Upper lobe of left lung (tissue), 6 donors: ENCODE measurements around the gene LTO1. TPM values are rescaled to one million over a fixed set of nuclear protein-coding genes. Genes with fewer than 3 reads are reported as not detected.
"Not testable (repeated sequence)": the region's sequence is repeated elsewhere in the genome, so short reads cannot be mapped to it uniquely, and the experiment has no call there.

Source experiments
- ATAC-seq, 2 donors: fragments of 200-7000 bp; cut with Tn5 transposase; one replicate each; pipeline ENCODE4 v1.9.1; 2022; ENCODE audit warnings: mild to moderate bottlenecking in 2 of 2, moderate library complexity in 2 of 2; ENCODE audit not compliant: low FRiP score in 2 of 2
- DNase-seq, 2 donors: peaks; one replicate each; pipeline ENCODE4 v3.0.0-alpha.2; 2019 to 2020
- H3K27ac ChIP-seq, 4 donors: fragments of 200-600 bp; sonication (generic); one replicate each; pipeline ENCODE4 v1.5.1; 2016 to 2019
- H3K27me3 ChIP-seq, 4 donors: fragments of 200-600 bp; sonication (generic); one replicate each; pipeline ENCODE4 v1.5.1; 2017 to 2019
- H3K36me3 ChIP-seq, 4 donors: fragments of 200-600 bp; sonication (generic); one replicate each; pipeline ENCODE4 v1.5.1; 2016 to 2019
- H3K4me1 ChIP-seq, 4 donors: fragments of 200-600 bp; sonication (generic); one replicate each; pipeline ENCODE4 v1.5.1; 2018 to 2019
- H3K4me3 ChIP-seq, 4 donors: fragments of 200-600 bp; sonication (generic); one replicate each; pipeline ENCODE4 v1.5.1; 2017 to 2019; ENCODE audit warnings: mild to moderate bottlenecking in 2 of 4, moderate library complexity in 1 of 4
- H3K9me3 ChIP-seq, 4 donors: fragments of 200-600 bp; sonication (generic); one replicate each; pipeline ENCODE4 v1.5.1; 2018 to 2019
- CTCF ChIP-seq, 6 experiments: fragments of 450-650 bp in 4 of 6; fragments of 200-600 bp in 2 of 6; sonication (generic) in 2 of 6; IDR thresholded peaks; one replicate each; pipeline ENCODE4 v1.5.1; 2016 to 2019; ENCODE audit warnings: antibody characterized with exemption in 6 of 6
- EP300 ChIP-seq, 4 donors: sonication (generic); formaldehyde crosslinking; IDR thresholded peaks; one replicate each; pipeline ENCODE4 v1.5.1; 2017; ENCODE audit warnings: antibody characterized with exemption in 4 of 4, control low read depth in 2 of 4
- POLR2A ChIP-seq, 4 donors: fragments of 450-650 bp; IDR thresholded peaks; one replicate each; pipeline ENCODE4 v1.5.1; 2016 to 2017; ENCODE audit warnings: antibody characterized with exemption in 4 of 4, mild to moderate bottlenecking in 2 of 4
- POLR2AphosphoS5 ChIP-seq, 2 donors: sonication (generic); formaldehyde crosslinking; IDR thresholded peaks; one replicate each; pipeline ENCODE4 v1.5.1; 2017; ENCODE audit warnings: antibody characterized with exemption in 2 of 2
- WGBS, 2 donors: methylation state at CpG; one replicate each; pipeline ENCODE4 v1.1.5; 2017 to 2018; 5-methylcytosine and 5-hydroxymethylcytosine counted together
- total RNA-seq, 6 donors: library from RNA; depleted of rRNA in 4 of 6; stranded (reverse); fragments of >200 nt in 4 of 6; gene quantifications; one replicate each; pipeline versions ENCODE4 v1.1.0 to v1.2.1, GENCODE V29; 2016 to 2021
- donor health status: DM: no; HTN: no; CAD: no; lungs with moderate emphysema.
- donor health status: DM: no; HTN: yes; CAD: no; lungs with severe emphysema.

The LTO1 gene
- total RNA-seq, 6 donors from 2014 or later, result 18.5 to 68.1 (median 28.3) TPM

DNA sequence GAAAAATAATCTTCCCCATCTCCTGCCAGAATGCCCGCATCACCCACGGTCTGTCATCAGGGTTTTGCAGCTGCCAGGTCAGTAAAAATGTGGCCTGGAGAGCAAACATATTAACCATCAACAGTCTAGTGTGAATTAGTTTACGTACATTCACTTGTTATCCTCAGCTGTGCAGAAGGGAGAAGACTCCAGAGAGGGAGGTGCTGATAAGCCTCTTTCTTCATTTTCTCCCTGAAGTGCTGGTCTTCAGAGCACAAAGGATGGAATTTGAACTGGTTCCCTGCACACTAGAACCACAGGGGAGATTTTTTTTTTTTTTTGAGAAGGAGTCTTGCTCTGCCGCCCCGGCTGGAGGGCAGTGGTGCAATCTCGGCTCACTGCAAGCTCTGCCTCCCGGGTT lies 20.4 kb upstream of the LTO1 start:
- Histone ChIP-seq H3K4me3 (no peak overlapping the region), H3K4me1 (peaks cover 0 to 4% (median 2%) of the 10 kb centered on the region in 4 donors), H3K36me3 (no peaks in the 10 kb centered on the region), H3K9me3 (no peaks in the 10 kb centered on the region), H3K27me3 (no peaks in the 10 kb centered on the region), H3K27ac (no peak overlapping the region)
- 83 to 85% methylated on average over 7 of the region's 7 CpGs for WGBS, 2 donors
- no peak for ATAC-seq
- no peak for DNase-seq
- TF ChIP-seq CTCF (IDR thresholded peaks at IDR 0.05) (no peak), POLR2AphosphoS5 (IDR thresholded peaks at IDR 0.05) (no peak), POLR2A (IDR thresholded peaks at IDR 0.05) (no peak), EP300 (IDR thresholded peaks at IDR 0.05) (no peak)

DNA sequence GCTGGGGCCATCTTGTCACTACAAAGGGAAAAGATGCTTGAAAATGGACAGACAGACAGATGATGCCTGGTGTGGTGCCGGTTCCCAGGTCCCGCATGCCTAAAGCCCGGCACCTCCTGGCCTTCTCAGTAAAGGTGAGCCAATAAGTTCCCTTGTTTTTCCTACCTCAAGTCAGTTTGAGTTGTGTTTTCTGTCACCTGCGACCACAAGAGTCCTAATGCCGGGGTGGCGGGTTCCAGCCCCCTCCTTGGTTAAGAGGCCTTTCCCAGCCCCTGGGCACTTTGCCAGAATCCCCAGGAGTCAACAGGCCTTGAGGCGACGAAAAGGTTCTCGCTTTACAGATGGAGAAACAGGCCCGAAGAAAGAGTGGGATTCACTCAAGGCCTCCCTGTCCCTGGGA lies 19.6 kb upstream of the LTO1 start:
- Histone ChIP-seq H3K27me3 (no peaks in the 10 kb centered on the region), H3K27ac (no peak overlapping the region), H3K9me3 (no peaks in the 10 kb centered on the region), H3K4me1 (no peaks in the 10 kb centered on the region), H3K36me3 (no peaks in the 10 kb centered on the region), H3K4me3 (no peak overlapping the region)
- TF ChIP-seq EP300 (IDR thresholded peaks at IDR 0.05), result no peak
- no peak for ATAC-seq
- no peak for DNase-seq
- 70 to 80% methylated on average over 10 of the region's 10 CpGs for WGBS, 2 donors

GRCh38 chr11:69692422-69692821 lies 17.3 kb upstream of the LTO1 start:
- Histone ChIP-seq H3K4me3 (no peak overlapping the region), H3K27me3 (no peaks in the 10 kb centered on the region), H3K9me3 (no peaks in the 10 kb centered on the region), H3K27ac (no peak overlapping the region), H3K4me1 (no peaks in the 10 kb centered on the region), H3K36me3 (no peaks in the 10 kb centered on the region)
- ATAC-seq, result no peak
- no peak for DNase-seq
- no peak for TF ChIP-seq POLR2AphosphoS5 (IDR thresholded peaks at IDR 0.05)
- TF ChIP-seq CTCF (IDR thresholded peaks at IDR 0.05), result no peak
- TF ChIP-seq EP300 (IDR thresholded peaks at IDR 0.05), result no peak
- no peak for TF ChIP-seq POLR2A (IDR thresholded peaks at IDR 0.05)

DNA sequence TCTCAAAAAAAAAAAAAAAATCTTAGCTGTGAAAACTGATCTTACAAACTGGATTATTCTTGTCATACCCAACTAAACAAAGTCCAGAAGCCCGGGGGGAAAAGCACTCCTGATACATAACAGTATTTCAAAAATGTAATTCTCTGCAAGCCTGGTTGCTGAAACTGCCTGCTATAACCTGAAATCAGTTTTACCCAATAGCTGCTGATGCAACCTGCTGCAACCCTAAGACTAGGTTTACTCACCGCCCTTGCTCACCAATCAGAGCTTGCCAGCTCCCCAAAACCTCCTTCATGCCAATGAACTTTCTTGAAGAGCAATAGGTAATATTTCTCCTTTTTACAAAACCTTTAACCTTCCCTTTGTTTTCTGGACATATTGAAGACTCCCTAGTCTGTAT lies 16.3 kb upstream of the LTO1 start:
- Histone ChIP-seq H3K27ac (no peak overlapping the region), H3K27me3 (no peaks in the 10 kb centered on the region), H3K4me1 (no peaks in the 10 kb centered on the region), H3K9me3 (no peaks in the 10 kb centered on the region), H3K4me3 (no peak overlapping the region), H3K36me3 (no peaks in the 10 kb centered on the region)
- TF ChIP-seq EP300 (IDR thresholded peaks at IDR 0.05) (no peak), CTCF (IDR thresholded peaks at IDR 0.05) (no peak), POLR2A (IDR thresholded peaks at IDR 0.05) (no peak), POLR2AphosphoS5 (IDR thresholded peaks at IDR 0.05) (no peak)
- DNase-seq, result no peak
- ATAC-seq, result no peak
- WGBS, 2 donors, result 70 to 90% methylated on average over 2 of the region's 2 CpGs

DNA sequence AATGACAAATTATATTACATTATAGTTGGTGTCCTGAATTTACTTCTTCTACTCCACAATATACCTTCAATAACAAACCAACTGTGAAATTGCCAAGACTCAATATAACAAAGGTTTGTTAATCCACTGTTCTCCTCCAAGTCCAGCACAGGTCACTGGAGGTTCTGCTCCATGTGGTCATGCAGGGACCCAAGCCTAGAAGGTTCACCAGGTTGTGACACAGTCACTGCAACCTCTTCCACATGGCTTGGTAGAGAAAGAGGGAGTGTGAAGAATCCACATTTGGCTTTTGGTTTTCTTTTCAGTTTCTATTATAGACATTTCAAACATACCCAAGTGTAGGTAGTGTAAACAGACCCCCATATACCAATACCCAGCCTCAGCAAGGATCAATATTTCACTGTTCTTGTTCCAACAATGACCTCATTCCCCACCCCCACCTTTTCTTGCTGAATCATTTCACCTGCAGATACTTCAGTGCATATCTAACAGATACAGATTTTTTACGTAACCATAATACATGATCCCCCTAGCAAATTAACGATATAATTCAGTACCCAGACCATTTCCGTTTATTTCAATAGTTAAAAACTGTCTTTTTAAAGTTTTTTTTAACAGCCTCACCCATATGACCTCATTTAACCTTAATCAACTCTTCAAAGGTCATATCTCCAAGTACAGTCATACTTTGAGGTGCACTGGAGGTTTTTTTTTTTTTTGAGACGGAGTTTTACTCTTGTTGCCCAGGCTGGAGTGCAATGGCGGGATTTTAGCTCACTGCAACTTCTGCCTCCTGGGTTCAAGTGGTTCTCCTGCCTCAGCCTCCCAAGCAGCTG lies 14.5 kb upstream of the LTO1 start:
- ATAC-seq (no peak), DNase-seq (no peak)
- Histone ChIP-seq H3K27ac (no peak overlapping the region), H3K9me3 (no peaks in the 10 kb centered on the region), H3K36me3 (no peaks in the 10 kb centered on the region), H3K4me1 (peaks cover 0 to 8% (median 6%) of the 10 kb centered on the region in 4 donors), H3K4me3 (no peak overlapping the region), H3K27me3 (no peaks in the 10 kb centered on the region)
- TF ChIP-seq POLR2A (IDR thresholded peaks at IDR 0.05), result no peak
- no peak for TF ChIP-seq POLR2AphosphoS5 (IDR thresholded peaks at IDR 0.05)
- TF ChIP-seq CTCF (IDR thresholded peaks at IDR 0.05), result no peak
- TF ChIP-seq EP300 (IDR thresholded peaks at IDR 0.05), result no peak
- 87 to 88% methylated on average over 5 of the region's 5 CpGs for WGBS, 2 donors

GRCh38 chr11:69687969-69688771 lies 13.0 kb upstream of the LTO1 start:
- not testable (repeated sequence) for DNase-seq, H3K36me3 ChIP-seq
- WGBS, 2 donors, result 63 to 67% methylated on average over 5 of the region's 5 CpGs

More at GRCh38 chr11:69687969-69688771, 13.0 kb upstream of the LTO1 start:
- H3K4me1 ChIP-seq, H3K27ac ChIP-seq, ATAC-seq, H3K9me3 ChIP-seq, H3K4me3 ChIP-seq, H3K27me3 ChIP-seq: not testable (repeated sequence)
